Lung (tissue), 12 donors: Measurements from ENCODE around the gene PRR4. TPM values are rescaled to one million over a fixed set of nuclear protein-coding genes. Genes with fewer than 3 reads are reported as not detected.

Source experiments
- ATAC-seq: fragments of 200-7000 bp; cut with Tn5 transposase; one replicate; pipeline ENCODE4 v1.9.1; 2020; ENCODE audit warnings: moderate number of reproducible peaks; ENCODE audit not compliant: insufficient read depth, low FRiP score
- DNase-seq, 3 donors: peaks; one replicate each; pipeline ENCODE4 v3.0.0-alpha.2; 2013 to 2017
- H3K27ac ChIP-seq, 2 donors: one replicate each; pipeline ENCODE4 v1.5.1; 2013; ENCODE audit warnings: mild to moderate bottlenecking in 2 of 2, moderate library complexity in 2 of 2, control low read depth in 1 of 2, inconsistent platforms in 1 of 2, low read depth in 1 of 2, low read length in 1 of 2
- H3K27me3 ChIP-seq, 3 donors: one replicate each; pipeline ENCODE4 v1.5.1; 2013; ENCODE audit warnings: low read length in 2 of 3; ENCODE audit not compliant: control insufficient read depth in 3 of 3, insufficient read depth in 3 of 3
- H3K36me3 ChIP-seq, 4 donors: one replicate each; pipeline ENCODE4 v1.5.1; 2013; ENCODE audit warnings: low read length in 4 of 4, mild to moderate bottlenecking in 1 of 4, moderate library complexity in 1 of 4; ENCODE audit not compliant: control insufficient read depth in 4 of 4, insufficient read depth in 4 of 4
- H3K4me1 ChIP-seq, 5 donors: one replicate each; pipeline ENCODE4 v1.5.1; 2013; ENCODE audit warnings: low read length in 5 of 5, mild to moderate bottlenecking in 2 of 5, moderate library complexity in 1 of 5; ENCODE audit not compliant: control insufficient read depth in 5 of 5, insufficient read depth in 5 of 5
- H3K4me3 ChIP-seq: one replicate; pipeline ENCODE4 v1.5.1; 2013; ENCODE audit warnings: mild to moderate bottlenecking, control low read depth, moderate library complexity
- H3K9ac ChIP-seq, 2 donors: one replicate each; pipeline ENCODE4 v1.5.1; 2013; ENCODE audit warnings: low read length in 2 of 2, control low read depth in 1 of 2; ENCODE audit not compliant: insufficient read depth in 1 of 2
- H3K9me3 ChIP-seq, 4 donors: one replicate each; pipeline ENCODE4 v1.5.1; 2013; ENCODE audit warnings: low read length in 3 of 4, mild to moderate bottlenecking in 1 of 4, moderate library complexity in 1 of 4; ENCODE audit not compliant: control insufficient read depth in 4 of 4, insufficient read depth in 3 of 4
- WGBS, 2 donors: extraction: QIAGEN DNeasy Blood & Tissue Kit; methylation state at CpG; one replicate each; pipeline ENCODE4 v1.1.7; 2013; 5-methylcytosine and 5-hydroxymethylcytosine counted together
- polyA plus RNA-seq, 2 donors: library from polyadenylated mRNA; stranded (reverse); fragments of 200-250 nt; gene quantifications; one replicate each; pipeline ENCODE4 v1.2.1, GENCODE V29; 2013
- total RNA-seq, 2 donors: library from RNA; depleted of rRNA in 1 of 2; stranded (reverse); fragments of >200 nt in 1 of 2; gene quantifications; one replicate each; pipeline ENCODE4 v1.2.1, GENCODE V29; 2014 to 2021
- TF ChIP-seq, protein P1 (sequence below): IDR thresholded peaks from 2 replicates; pipeline ENCODE4 v1.5.1; 2012; ENCODE audit warnings: mild to moderate bottlenecking; ENCODE audit errors: control extremely low read depth, extremely low read depth
- donor health status: control.
- donor health status: control.
- donor health status: Bipolar disorder and iron deficiency.
- donor health status: healthy.
- donor health status: DM: yes; HTN: yes; CAD: no.

Gene PRR4
- total and polyA plus RNA-seq, 4 donors, result 2.2 to 7.3 (median 3.5) TPM

DNA sequence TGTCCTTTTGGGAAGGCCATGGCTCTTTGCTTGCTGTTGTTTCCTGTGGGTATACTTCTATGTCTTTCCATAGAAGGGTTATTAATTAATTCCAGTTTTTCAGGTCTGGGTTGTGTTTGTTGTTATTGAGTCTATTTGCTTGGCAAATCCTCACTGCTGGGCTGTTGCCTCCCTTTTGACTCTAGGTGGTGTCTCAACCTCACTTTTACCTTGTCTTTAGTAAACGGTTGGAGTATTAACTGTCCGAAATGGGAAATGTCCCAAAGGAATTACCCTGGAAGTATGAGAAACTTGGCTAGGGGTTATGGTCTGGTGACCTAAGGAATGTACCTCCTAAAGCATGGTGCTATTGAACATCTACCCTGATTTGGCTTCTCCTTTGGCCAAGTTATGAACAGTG is 18.1 kb upstream of the PRR4 start:
- H3K9ac ChIP-seq, result no peak overlapping the region
- whole genome bisulfite sequencing, 2 donors, result 86 to 91% methylated on average over 2 of the region's 2 CpGs
- ATAC-seq, result no peak

DNA sequence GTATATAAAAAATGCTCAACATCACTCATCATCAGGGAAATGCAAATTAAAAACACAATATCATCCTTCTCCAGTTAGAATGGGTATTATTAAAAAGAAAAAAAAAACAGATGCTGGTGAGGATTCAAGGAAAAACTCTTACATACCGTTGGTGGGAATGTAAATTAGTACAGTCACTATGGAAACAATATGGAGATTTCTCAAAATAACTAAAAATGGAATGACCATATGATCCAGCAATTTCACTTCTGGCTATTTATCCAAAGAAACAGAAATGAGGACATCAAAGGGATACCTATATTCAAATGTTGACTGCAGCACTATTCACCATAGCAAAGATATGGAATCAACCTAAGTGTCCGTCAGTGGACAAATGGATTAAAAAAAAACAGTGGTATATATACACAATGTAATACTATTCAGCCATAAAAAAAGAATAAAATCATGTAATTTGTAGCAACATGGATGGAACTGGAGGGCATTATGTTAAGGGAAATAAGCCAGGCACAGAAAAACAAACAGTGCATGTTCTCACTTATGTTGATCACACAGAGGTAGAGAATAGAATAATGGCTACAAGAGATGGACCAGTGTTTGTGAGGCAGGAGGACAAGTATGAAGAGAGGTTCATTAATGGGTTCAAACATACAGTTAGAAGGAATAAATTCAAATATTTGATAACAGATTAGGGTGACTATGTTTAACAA is 14.4 kb upstream of the PRR4 start:
- H3K9ac ChIP-seq, result no peak overlapping the region
- H3K27ac ChIP-seq, result no peak overlapping the region
- ATAC-seq (no peak), DNase-seq (no peak)
- H3K9me3 ChIP-seq, result peaks cover 0 to 7% (median 3%) of the 10 kb centered on the region in 4 donors
- 93 to 98% methylated on average over 2 of the region's 2 CpGs for WGBS, 2 donors
- no peaks in the 10 kb centered on the region for H3K4me1 ChIP-seq
- H3K4me3 ChIP-seq, result no peak overlapping the region
- no peaks in the 10 kb centered on the region for H3K27me3 ChIP-seq
- TF ChIP-seq, protein P1, sequence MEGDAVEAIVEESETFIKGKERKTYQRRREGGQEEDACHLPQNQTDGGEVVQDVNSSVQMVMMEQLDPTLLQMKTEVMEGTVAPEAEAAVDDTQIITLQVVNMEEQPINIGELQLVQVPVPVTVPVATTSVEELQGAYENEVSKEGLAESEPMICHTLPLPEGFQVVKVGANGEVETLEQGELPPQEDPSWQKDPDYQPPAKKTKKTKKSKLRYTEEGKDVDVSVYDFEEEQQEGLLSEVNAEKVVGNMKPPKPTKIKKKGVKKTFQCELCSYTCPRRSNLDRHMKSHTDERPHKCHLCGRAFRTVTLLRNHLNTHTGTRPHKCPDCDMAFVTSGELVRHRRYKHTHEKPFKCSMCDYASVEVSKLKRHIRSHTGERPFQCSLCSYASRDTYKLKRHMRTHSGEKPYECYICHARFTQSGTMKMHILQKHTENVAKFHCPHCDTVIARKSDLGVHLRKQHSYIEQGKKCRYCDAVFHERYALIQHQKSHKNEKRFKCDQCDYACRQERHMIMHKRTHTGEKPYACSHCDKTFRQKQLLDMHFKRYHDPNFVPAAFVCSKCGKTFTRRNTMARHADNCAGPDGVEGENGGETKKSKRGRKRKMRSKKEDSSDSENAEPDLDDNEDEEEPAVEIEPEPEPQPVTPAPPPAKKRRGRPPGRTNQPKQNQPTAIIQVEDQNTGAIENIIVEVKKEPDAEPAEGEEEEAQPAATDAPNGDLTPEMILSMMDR, result no peak
- no peaks in the 10 kb centered on the region for H3K36me3 ChIP-seq

More for the DNA sequence above, 18.1 kb upstream of the PRR4 start:
- no peaks in the 10 kb centered on the region for H3K9me3 ChIP-seq
- H3K4me3 ChIP-seq, result no peak overlapping the region
- TF ChIP-seq, protein P1, result no peak
- H3K27me3 ChIP-seq, result no peaks in the 10 kb centered on the region
- H3K4me1 ChIP-seq, result no peaks in the 10 kb centered on the region
- no peak for DNase-seq
- H3K36me3 ChIP-seq, result no peaks in the 10 kb centered on the region
- H3K27ac ChIP-seq, result no peak overlapping the region

DNA sequence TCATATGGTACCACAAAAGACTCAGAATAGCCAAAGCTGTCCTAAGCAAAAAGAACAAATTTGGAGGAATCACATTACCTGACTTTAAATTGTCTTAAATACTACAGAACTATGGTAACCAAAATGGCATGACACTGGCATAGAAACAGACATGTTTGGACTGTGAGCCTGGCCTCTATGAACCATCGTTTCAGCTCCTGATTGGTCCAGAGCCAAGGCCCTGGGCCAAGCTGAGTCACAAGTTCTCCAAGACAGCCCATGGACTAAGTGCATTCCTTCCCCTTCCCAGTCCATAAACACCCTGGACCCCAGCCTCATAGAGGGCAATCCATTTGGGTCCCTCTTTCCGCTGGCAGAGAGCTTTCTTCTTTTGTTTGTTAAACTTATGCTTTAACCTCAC is 12.1 kb upstream of the PRR4 start:
- DNase-seq, result no peak
- Histone ChIP-seq H3K4me1 (no peaks in the 10 kb centered on the region), H3K9ac (no peak overlapping the region), H3K27ac (no peak overlapping the region), H3K4me3 (no peak overlapping the region), H3K36me3 (no peaks in the 10 kb centered on the region), H3K27me3 (no peaks in the 10 kb centered on the region), H3K9me3 (peaks cover 0 to 16% (median 8%) of the 10 kb centered on the region in 4 donors)
- 90 to 92% methylated on average over 2 of the region's 2 CpGs for WGBS, 2 donors
- TF ChIP-seq, protein P1, result no peak
- no peak for ATAC-seq
